ENCODE data around the gene GSTM5. TPM values are rescaled to one million over a fixed set of nuclear protein-coding genes. Genes with fewer than 3 reads are reported as not detected.

Gene GSTM5
- total RNA-seq, 4 donors from 2014 or later, result 2.8 to 5.4 (median 3.0) TPM

- Histone ChIP-seq H3K4me1 (peaks cover 0 to 3% of the 10 kb centered on the region in 2 donors), H3K36me3 (no peaks in the 10 kb centered on the region), H3K27ac (no peak overlapping the region), H3K27me3 (no peaks in the 10 kb centered on the region), H3K9me3 (no peaks in the 10 kb centered on the region), H3K4me3 (replicated peaks in 1 of 3) (no peak overlapping the region)
- DNase-seq, result no peak
- intact Hi-C loops (cut with DNase I), result no loop called here
- 89 to 97% methylated on average over 12 of the region's 12 CpGs for WGBS, 2 donors
- TF ChIP-seq POLR2A (IDR thresholded peaks at IDR 0.05) (no peak), CTCF (IDR thresholded peaks at IDR 0.05) (no peak)
Observed at GRCh38 chr1:109714661-109715372, 2.8 kb downstream of the GSTM5 start.

- no peak overlapping the region for H3K4me3 ChIP-seq (replicated peaks in 1 of 3)
- no peaks in the 10 kb centered on the region for H3K27me3 ChIP-seq
- TF ChIP-seq POLR2A (IDR thresholded peaks at IDR 0.05) (no peak), CTCF (IDR thresholded peaks at IDR 0.05) (no peak)
- no peak for DNase-seq
- WGBS, 2 donors, result 90 to 97% methylated on average over 3 of the region's 3 CpGs
- H3K36me3 ChIP-seq, result no peaks in the 10 kb centered on the region
- intact Hi-C loops (cut with DNase I), result no loop called here
- no peaks in the 10 kb centered on the region for H3K9me3 ChIP-seq
- no peak overlapping the region for H3K27ac ChIP-seq
- H3K4me1 ChIP-seq, result peaks cover 0 to 3% of the 10 kb centered on the region in 2 donors
Observed at GRCh38 chr1:109716121-109716520, 4.1 kb downstream of the GSTM5 start.

- no peaks in the 10 kb centered on the region for H3K27me3 ChIP-seq
- H3K27ac ChIP-seq, result no peak overlapping the region
- H3K9me3 ChIP-seq, result no peaks in the 10 kb centered on the region
- no peak for TF ChIP-seq POLR2A (IDR thresholded peaks at IDR 0.05)
- TF ChIP-seq CTCF (IDR thresholded peaks at IDR 0.05), result no peak
- no peak overlapping the region for H3K4me3 ChIP-seq (replicated peaks in 1 of 3)
- peaks cover 0 to 3% of the 10 kb centered on the region in 2 donors for H3K4me1 ChIP-seq
- H3K36me3 ChIP-seq, result no peaks in the 10 kb centered on the region
- DNase-seq, result no peak
- WGBS, 2 donors, result 77 to 83% methylated on average over 3 of the region's 3 CpGs
- intact Hi-C loops (cut with DNase I), result no loop called here
Observed at GRCh38 chr1:109716570-109717090, 4.6 kb downstream of the GSTM5 start.

GRCh38 chr1:109717729-109718128 is 5.7 kb downstream of the GSTM5 start:
- TF ChIP-seq POLR2A (IDR thresholded peaks at IDR 0.05) (no peak), CTCF (IDR thresholded peaks at IDR 0.05) (no peak)
- 89 to 90% methylated on average over 5 of the region's 5 CpGs for WGBS, 2 donors
- intact Hi-C loops (cut with DNase I), result no loop called here
- DNase-seq, result no peak
- no peak overlapping the region for H3K4me3 ChIP-seq (replicated peaks in 1 of 3)
- H3K9me3 ChIP-seq, result no peaks in the 10 kb centered on the region
- no peak overlapping the region for H3K27ac ChIP-seq
- H3K27me3 ChIP-seq, result no peaks in the 10 kb centered on the region
- peaks cover 0 to 3% of the 10 kb centered on the region in 2 donors for H3K4me1 ChIP-seq
- H3K36me3 ChIP-seq, result no peaks in the 10 kb centered on the region

GRCh38 chr1:109718495-109718894 is 6.4 kb downstream of the GSTM5 start:
- peaks cover 0 to 3% of the 10 kb centered on the region in 2 donors for H3K4me1 ChIP-seq
- H3K4me3 ChIP-seq (replicated peaks in 1 of 3), result no peak overlapping the region
- H3K27ac ChIP-seq, result no peak overlapping the region
- intact Hi-C loops (cut with DNase I), result no loop called here
- no peaks in the 10 kb centered on the region for H3K36me3 ChIP-seq
- 88 to 89% methylated on average over 2 of the region's 2 CpGs for WGBS, 2 donors
- DNase-seq, result no peak
- no peaks in the 10 kb centered on the region for H3K9me3 ChIP-seq
- TF ChIP-seq CTCF (IDR thresholded peaks at IDR 0.05) (no peak), POLR2A (IDR thresholded peaks at IDR 0.05) (no peak)
- H3K27me3 ChIP-seq, result no peaks in the 10 kb centered on the region

All from thyroid gland (tissue), 4 donors.